GM21515 (cell line): ENCODE measurements around the gene APBB1IP.
"Not testable (repeated sequence)": the region's sequence is repeated elsewhere in the genome, so short reads cannot be mapped to it uniquely, and the experiment has no call there.

ENCODE experiments used
- ATAC-seq: cut with Tn5 transposase; IDR thresholded peaks from one replicate; pipeline ENCODE4 v1.9.1; 2021; ENCODE audit not compliant: unreplicated experiment

APBB1IP gene

GRCh38 chr10:26554246-26554645 is 116.1 kb downstream of the APBB1IP start:
- no peak for ATAC-seq

- no peak for ATAC-seq
Observed at GRCh38 chr10:26555719-26556368, 117.7 kb downstream of the APBB1IP start.

GRCh38 chr10:26556748-26557640 is 118.9 kb downstream of the APBB1IP start:
- peak; percentile 55 for ATAC-seq

GRCh38 chr10:26557641-26558014 is 119.5 kb downstream of the APBB1IP start:
- ATAC-seq: no peak

GRCh38 chr10:26566525-26567350 is 128.6 kb downstream of the APBB1IP start:
- no peak for ATAC-seq

- no peak for ATAC-seq
Observed at GRCh38 chr10:26567351-26567721, 129.2 kb downstream of the APBB1IP start.

GRCh38 chr10:26571655-26572054 is 133.5 kb downstream of the APBB1IP start:
- ATAC-seq: no peak

- ATAC-seq: no peak
Observed at GRCh38 chr10:26573674-26574073, 135.5 kb downstream of the APBB1IP start.

GRCh38 chr10:26574783-26575182 is 136.6 kb downstream of the APBB1IP start:
- no peak for ATAC-seq

GRCh38 chr10:26578371-26578770 is 140.2 kb downstream of the APBB1IP start:
- ATAC-seq: not testable (repeated sequence)

- ATAC-seq: no peak
Observed at GRCh38 chr10:26579256-26580063, 141.3 kb downstream of the APBB1IP start.

- ATAC-seq: no peak
Observed at GRCh38 chr10:26586211-26586610, 148.1 kb downstream of the APBB1IP start.

GRCh38 chr10:26588611-26589010 is 150.5 kb downstream of the APBB1IP start:
- no peak for ATAC-seq

GRCh38 chr10:26589813-26590212 is 151.7 kb downstream of the APBB1IP start:
- not testable (repeated sequence) for ATAC-seq

- no peak for ATAC-seq
Observed at GRCh38 chr10:26593896-26594295, 155.8 kb downstream of the APBB1IP start.

GRCh38 chr10:26603283-26603682 is 165.1 kb downstream of the APBB1IP start:
- ATAC-seq: not testable (repeated sequence)

- ATAC-seq: not testable (repeated sequence)
Observed at GRCh38 chr10:26604320-26605093, 166.4 kb downstream of the APBB1IP start.

GRCh38 chr10:26606389-26606877 is 168.3 kb downstream of the APBB1IP start:
- ATAC-seq: peak; percentile 75

- ATAC-seq: no peak
Observed at GRCh38 chr10:26612151-26612915, 174.2 kb downstream of the APBB1IP start.
